ENCODE measurements around the gene LRCOL1.

LRCOL1 gene

DNA sequence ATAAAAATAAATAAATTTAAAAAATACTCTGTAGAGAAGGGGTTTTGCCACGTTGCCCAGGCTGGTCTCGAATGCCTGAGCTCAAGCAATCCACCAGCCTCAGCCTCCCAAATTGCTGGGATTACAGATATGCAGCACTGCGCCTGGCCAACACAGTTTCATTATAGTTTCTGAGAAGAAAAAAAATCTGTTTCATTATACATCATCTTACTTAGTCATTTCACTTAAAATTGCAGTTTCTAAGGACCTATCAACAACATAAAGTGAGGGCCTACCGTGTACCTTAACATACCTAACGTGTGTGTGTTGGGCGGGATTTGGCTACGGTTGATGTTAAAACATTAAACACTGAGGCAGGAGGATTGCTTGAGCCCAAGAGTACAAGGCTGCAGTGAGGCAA lies 36.5 kb upstream of the LRCOL1 start:
- Histone ChIP-seq H3K36me3 (ENCODE audit: control insufficient read depth, insufficient read depth, low read length) (peaks cover 31% of the 10 kb centered on the region), H3K4me3 (replicated peaks; ENCODE audit: low read depth, low read length) (no peak overlapping the region), H3K27me3 (replicated peaks; ENCODE audit: control insufficient read depth, insufficient read depth, low read length) (no peaks in the 10 kb centered on the region)
- TF ChIP-seq, protein P1, sequence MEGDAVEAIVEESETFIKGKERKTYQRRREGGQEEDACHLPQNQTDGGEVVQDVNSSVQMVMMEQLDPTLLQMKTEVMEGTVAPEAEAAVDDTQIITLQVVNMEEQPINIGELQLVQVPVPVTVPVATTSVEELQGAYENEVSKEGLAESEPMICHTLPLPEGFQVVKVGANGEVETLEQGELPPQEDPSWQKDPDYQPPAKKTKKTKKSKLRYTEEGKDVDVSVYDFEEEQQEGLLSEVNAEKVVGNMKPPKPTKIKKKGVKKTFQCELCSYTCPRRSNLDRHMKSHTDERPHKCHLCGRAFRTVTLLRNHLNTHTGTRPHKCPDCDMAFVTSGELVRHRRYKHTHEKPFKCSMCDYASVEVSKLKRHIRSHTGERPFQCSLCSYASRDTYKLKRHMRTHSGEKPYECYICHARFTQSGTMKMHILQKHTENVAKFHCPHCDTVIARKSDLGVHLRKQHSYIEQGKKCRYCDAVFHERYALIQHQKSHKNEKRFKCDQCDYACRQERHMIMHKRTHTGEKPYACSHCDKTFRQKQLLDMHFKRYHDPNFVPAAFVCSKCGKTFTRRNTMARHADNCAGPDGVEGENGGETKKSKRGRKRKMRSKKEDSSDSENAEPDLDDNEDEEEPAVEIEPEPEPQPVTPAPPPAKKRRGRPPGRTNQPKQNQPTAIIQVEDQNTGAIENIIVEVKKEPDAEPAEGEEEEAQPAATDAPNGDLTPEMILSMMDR (IDR thresholded peaks at IDR 0.05; ENCODE audit: insufficient read depth, low read length, poor library complexity, severe bottlenecking) = no peak
- DNase-seq (ENCODE audit: extremely low read depth, insufficient read length) = no peak

- no peaks in the 10 kb centered on the region for H3K27me3 ChIP-seq (replicated peaks; ENCODE audit: control insufficient read depth, insufficient read depth, low read length)
- TF ChIP-seq, protein P1 (IDR thresholded peaks at IDR 0.05; ENCODE audit: insufficient read depth, low read length, poor library complexity, severe bottlenecking) = no peak
- H3K4me3 ChIP-seq (replicated peaks; ENCODE audit: low read depth, low read length) = no peak overlapping the region
- peaks cover 34% of the 10 kb centered on the region for H3K36me3 ChIP-seq (ENCODE audit: control insufficient read depth, insufficient read depth, low read length)
- no peak for DNase-seq (ENCODE audit: extremely low read depth, insufficient read length)
Measured at GRCh38 chr12:132642846-132643835, 32.8 kb upstream of the LRCOL1 start.

GRCh38 chr12:132641811-132642650 lies 31.6 kb upstream of the LRCOL1 start:
- H3K27me3 ChIP-seq (replicated peaks; ENCODE audit: control insufficient read depth, insufficient read depth, low read length) = no peaks in the 10 kb centered on the region
- H3K36me3 ChIP-seq (ENCODE audit: control insufficient read depth, insufficient read depth, low read length) = peaks cover 37% of the 10 kb centered on the region
- no peak for DNase-seq (ENCODE audit: extremely low read depth, insufficient read length)
- TF ChIP-seq, protein P1 (IDR thresholded peaks at IDR 0.05; ENCODE audit: insufficient read depth, low read length, poor library complexity, severe bottlenecking) = no peak
- H3K4me3 ChIP-seq (replicated peaks; ENCODE audit: low read depth, low read length) = no peak overlapping the region

- TF ChIP-seq, protein P1 (IDR thresholded peaks at IDR 0.05; ENCODE audit: insufficient read depth, low read length, poor library complexity, severe bottlenecking) = no peak
- Histone ChIP-seq H3K36me3 (ENCODE audit: control insufficient read depth, insufficient read depth, low read length) (peaks cover 44% of the 10 kb centered on the region), H3K4me3 (replicated peaks; ENCODE audit: low read depth, low read length) (no peak overlapping the region), H3K27me3 (replicated peaks; ENCODE audit: control insufficient read depth, insufficient read depth, low read length) (no peaks in the 10 kb centered on the region)
- DNase-seq (ENCODE audit: extremely low read depth, insufficient read length) = no peak
Measured at GRCh38 chr12:132640936-132641335, 30.6 kb upstream of the LRCOL1 start.

DNA sequence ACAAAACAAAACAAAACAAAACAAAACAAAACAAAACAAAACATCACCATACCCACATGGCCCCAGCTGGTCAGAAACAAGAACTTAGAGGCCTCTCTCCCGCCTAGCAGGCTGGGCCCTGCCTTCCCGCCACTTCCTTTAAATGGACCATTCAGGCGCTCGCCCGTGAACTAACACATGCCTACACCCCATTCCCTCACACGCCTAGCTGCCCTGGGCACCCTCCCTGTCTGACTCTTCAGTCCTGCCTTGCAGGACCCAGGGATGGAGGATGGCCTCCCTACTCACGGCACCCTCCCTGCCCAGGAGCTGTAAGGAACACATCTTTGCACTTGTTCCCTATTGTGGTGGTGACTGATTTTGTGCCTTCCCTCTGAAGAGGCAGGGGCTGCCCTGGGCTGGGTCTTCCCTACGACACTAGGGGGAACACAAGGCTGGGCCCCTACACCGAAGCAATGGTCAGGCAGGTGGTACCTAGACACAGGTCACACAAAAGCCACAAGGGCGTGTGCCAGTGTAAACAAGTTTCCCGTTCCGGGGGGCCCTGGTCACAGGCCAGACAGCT lies 29.7 kb upstream of the LRCOL1 start:
- H3K36me3 ChIP-seq (ENCODE audit: control insufficient read depth, insufficient read depth, low read length) = peaks cover 47% of the 10 kb centered on the region
- no peak for DNase-seq (ENCODE audit: extremely low read depth, insufficient read length)
- H3K4me3 ChIP-seq (replicated peaks; ENCODE audit: low read depth, low read length) = no peak overlapping the region
- no peaks in the 10 kb centered on the region for H3K27me3 ChIP-seq (replicated peaks; ENCODE audit: control insufficient read depth, insufficient read depth, low read length)
- TF ChIP-seq, protein P1 (IDR thresholded peaks at IDR 0.05; ENCODE audit: insufficient read depth, low read length, poor library complexity, severe bottlenecking) = no peak

Measured in GM06990 (cell line).